ENCODE data around the gene AKR1B15.

- TF ChIP-seq POLR2AphosphoS5 (IDR thresholded peaks at IDR 0.05; ENCODE audit: low read depth, low read length) (no peak), POLR2A (IDR thresholded peaks at IDR 0.05; ENCODE audit: low read depth, low read length) (no peak), TAF1 (IDR thresholded peaks at IDR 0.05; ENCODE audit: borderline replicate concordance, low read depth, low read length) (no peak)
These were observed 78.3 kb downstream of the AKR1B15 start for GRCh38 chr7:134627109-134627774.

Data from GM12892 (cell line).